Activated gamma-delta T cell (primary cell): Measurements from ENCODE around the gene HSCB.
"Not testable (repeated sequence)": the region's sequence is repeated elsewhere in the genome, so short reads cannot be mapped to it uniquely, and the experiment has no call there.

ENCODE experiments used
- DNase-seq: peaks from one replicate; lab custom pipeline; 2025; lab: John Stamatoyannopoulos, UW

The HSCB gene

DNA sequence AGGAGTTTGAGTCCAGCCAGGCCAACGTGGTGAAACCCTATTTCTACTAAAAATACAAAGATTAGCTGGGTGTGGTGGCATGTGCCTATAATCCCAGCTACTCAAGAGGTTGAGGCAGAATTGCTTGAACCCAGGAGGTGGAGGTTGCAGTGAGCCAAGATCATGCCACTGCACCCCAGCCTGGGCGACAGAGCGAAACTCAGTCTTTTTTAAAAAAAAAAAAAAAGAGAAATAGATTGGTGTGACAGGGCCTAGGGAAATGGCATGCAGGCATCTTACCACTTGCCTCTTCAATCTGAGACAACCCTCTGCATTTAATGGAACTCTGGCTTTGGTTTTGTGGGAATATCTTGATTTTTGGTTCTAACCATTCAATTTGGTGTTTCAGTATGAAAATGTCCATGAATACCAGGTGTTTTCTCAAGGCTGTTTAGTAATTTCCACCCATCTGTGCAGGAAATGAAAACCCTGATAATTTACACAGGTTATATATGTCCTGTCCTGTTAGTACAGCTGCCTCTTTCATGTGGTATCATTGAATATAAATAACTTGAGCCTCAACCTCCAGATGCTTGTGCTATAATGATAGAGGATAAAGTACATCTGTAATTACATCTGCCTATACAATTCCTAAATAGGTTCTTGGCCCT is 50.1 kb downstream of the HSCB start:
- DNase-seq, result no peak

GRCh38 chr22:28792491-28793383 is 50.9 kb downstream of the HSCB start:
- no peak for DNase-seq

GRCh38 chr22:28793976-28794584 is 52.2 kb downstream of the HSCB start:
- no peak for DNase-seq

DNA sequence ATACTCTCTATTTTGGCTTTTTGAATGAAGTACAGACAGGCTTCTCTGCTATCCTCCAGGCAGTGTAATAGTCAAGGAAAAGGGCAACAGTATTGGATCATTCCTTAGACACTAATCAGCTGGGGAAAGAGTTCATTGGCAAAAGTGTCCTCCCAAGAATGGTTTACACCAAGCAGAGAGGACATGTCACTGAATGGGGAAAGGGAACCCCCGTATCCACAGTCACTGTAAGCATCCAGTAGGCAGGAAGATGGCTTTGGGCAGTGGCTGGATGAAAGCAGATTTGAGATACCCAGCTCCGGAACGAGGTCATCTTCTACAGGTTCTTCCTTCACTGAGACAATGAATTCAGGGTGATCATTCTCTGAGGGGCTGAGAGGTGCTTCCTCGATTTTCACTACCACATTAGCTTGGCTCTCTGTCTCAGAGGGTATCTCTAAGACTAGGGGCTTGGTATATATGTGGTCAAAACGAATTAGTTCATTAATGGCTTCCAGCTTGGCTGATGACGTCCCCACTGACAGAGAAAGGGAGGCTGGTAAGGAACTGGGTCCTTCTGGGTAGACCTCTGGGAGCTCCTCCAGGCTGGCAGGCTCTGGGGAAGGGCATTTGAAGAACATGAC is 53.3 kb downstream of the HSCB start:
- DNase-seq, result no peak

GRCh38 chr22:28795932-28796856 is 54.4 kb downstream of the HSCB start:
- DNase-seq, result no peak

GRCh38 chr22:28798810-28799605 is 57.2 kb downstream of the HSCB start:
- no peak for DNase-seq

GRCh38 chr22:28799606-28800307 is 57.9 kb downstream of the HSCB start:
- DNase-seq, result no peak

GRCh38 chr22:28800308-28801041 is 58.6 kb downstream of the HSCB start, which contains the start of gene XBP1:
Gene XBP1 (minus strand): TSS chr22:28800569.
- peak; percentile 90 for DNase-seq

DNA sequence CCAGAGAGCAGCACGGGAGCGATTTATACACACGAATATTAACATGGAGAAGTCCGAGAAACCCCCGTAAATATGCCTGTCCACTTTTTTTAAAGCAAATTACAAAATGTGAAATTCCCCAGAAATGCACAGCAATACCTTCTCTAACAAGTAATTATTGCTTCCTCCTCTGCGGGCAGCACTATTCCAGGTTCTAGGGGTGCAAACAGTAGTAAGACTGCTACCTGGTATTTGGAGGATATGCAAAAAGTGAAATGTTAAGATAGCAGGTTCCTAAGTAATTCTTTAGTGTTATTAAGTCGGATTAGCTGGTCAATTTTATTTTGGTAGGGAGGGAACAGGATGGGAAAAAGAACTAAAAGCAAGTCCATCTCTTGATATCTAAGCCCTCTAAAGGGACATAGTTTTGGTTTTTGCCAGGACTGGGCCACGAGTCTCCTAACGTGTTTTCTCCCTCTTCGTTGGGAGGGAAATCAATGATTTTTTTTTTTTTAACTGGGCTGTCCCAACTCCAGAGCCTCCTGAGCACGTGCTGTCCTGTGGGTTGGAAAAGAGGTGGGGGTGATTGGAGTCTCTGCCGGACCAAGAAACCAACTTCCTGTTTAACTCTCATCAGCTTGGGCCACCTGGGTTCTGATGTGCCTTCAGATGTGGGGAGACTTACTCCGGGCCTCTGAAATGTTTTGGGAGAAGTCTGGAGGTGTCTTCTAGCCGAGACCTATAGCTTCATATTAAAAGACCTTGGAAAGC is 60.2 kb downstream of the HSCB start:
- no peak for DNase-seq

DNA sequence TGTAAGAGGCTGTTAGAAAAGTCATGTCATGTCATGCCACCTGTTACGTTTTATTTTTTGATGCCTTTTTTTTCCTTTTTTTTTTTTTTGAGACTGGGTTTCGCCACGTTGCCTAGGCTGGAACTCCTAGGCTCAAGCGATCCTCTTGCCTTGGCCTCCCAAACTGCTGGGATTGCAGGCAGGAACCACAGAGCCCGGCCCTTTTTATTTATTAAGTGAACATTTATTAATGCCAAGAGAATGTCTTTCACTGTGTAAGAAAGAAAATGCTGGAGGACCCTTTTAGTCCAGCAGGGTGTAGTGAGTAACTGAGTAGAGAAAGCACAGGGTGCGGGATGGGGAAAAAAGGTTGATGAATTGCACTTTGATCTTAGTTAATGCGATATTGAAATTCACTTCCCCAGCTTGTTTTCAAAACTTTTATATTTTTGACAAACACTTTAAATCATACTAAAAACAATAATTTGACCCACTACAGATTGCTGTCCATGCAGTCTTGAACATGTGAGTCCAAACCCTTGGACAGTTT is 60.8 kb downstream of the HSCB start:
- DNase-seq, result no peak

DNA sequence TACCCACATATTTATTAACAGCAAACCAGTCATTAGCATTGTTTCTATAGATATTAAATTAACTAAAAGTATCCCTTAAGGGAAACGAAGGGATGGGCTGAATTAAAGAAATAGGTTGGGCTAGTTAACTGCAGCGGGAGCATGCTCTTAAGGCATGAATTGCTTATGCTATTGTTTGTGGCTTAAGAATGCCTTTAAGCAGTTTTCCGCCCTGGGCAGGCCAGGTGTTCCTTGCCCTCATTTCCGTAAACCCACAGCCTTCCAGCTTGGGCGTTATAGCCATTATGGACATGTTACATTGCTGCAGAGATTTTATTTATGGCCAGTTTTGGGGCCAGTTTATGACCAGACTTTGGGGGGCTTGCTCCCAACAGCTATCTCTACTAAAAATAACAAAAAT is 63.6 kb downstream of the HSCB start:
- DNase-seq, result not testable (repeated sequence)
